ENCODE measurements around the gene DCD.

DNA sequence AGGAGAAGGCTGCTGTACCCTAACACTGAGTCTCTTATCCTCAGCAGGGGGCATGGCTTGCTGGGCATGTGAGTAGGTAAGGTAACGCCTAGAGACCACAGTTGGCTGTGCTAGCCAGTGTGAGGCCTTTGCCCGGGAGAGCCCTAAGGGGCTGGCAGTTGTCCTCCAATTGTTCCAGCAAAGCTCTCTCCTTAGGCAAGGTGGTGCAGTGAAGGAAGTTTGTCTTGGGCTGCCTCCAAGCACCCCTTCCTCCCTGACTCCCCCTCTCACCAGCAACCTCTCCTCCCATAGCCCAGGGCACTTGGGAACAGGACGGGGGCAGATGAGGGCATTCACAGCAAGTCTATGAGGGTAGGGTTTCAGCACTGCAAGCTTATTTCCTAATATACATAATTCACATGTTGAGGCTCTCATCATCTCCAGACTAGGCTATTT lies 36.4 kb downstream of the DCD start:
- TF ChIP-seq, protein P1, sequence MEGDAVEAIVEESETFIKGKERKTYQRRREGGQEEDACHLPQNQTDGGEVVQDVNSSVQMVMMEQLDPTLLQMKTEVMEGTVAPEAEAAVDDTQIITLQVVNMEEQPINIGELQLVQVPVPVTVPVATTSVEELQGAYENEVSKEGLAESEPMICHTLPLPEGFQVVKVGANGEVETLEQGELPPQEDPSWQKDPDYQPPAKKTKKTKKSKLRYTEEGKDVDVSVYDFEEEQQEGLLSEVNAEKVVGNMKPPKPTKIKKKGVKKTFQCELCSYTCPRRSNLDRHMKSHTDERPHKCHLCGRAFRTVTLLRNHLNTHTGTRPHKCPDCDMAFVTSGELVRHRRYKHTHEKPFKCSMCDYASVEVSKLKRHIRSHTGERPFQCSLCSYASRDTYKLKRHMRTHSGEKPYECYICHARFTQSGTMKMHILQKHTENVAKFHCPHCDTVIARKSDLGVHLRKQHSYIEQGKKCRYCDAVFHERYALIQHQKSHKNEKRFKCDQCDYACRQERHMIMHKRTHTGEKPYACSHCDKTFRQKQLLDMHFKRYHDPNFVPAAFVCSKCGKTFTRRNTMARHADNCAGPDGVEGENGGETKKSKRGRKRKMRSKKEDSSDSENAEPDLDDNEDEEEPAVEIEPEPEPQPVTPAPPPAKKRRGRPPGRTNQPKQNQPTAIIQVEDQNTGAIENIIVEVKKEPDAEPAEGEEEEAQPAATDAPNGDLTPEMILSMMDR (IDR thresholded peaks at IDR 0.05) = no peak
- no peak for TF ChIP-seq POLR2A (IDR thresholded peaks at IDR 0.05)

Data from uterus (tissue), 2 donors.